H9 (cell line): Measurements from ENCODE around the gene C16orf78. TPM values are rescaled to one million over a fixed set of nuclear protein-coding genes. Genes with fewer than 3 reads are reported as not detected.

ENCODE experiments used
- DNase-seq: peaks from one replicate; pipeline ENCODE4 v3.0.0-alpha.2; 2017
- H2AFZ ChIP-seq: one replicate; pipeline ENCODE4 v1.6.1; 2013; ENCODE audit warnings: mild to moderate bottlenecking, low read length, control low read depth, moderate library complexity
- H2AK5ac ChIP-seq: 2 replicates; pipeline ENCODE4 v1.6.1; 2013; ENCODE audit warnings: low read length, control low read depth, mixed read lengths; ENCODE audit not compliant: insufficient read length
- H2BK120ac ChIP-seq: one replicate; pipeline ENCODE4 v1.6.1; 2013; ENCODE audit warnings: low read depth, mild to moderate bottlenecking, low read length, control low read depth, inconsistent platforms; ENCODE audit not compliant: poor library complexity, severe bottlenecking
- H2BK12ac ChIP-seq: 2 replicates; pipeline ENCODE4 v1.6.1; 2013; ENCODE audit warnings: low read length, control low read depth, mixed read lengths, low read depth; ENCODE audit not compliant: insufficient read length
- H2BK15ac ChIP-seq: 2 replicates; pipeline ENCODE4 v1.6.1; 2013; ENCODE audit warnings: low read depth, low read length, control low read depth
- H2BK20ac ChIP-seq: one replicate; pipeline ENCODE4 v1.6.1; 2013; ENCODE audit warnings: low read depth, mild to moderate bottlenecking, low read length, control low read depth, inconsistent platforms; ENCODE audit not compliant: poor library complexity, severe bottlenecking
- H2BK5ac ChIP-seq: 2 replicates; pipeline ENCODE4 v1.6.1; 2013; ENCODE audit warnings: low read length, control low read depth, mixed read lengths; ENCODE audit not compliant: insufficient read length
- H3K14ac ChIP-seq: 2 replicates; pipeline ENCODE4 v1.6.1; 2013; ENCODE audit warnings: low read length, control low read depth; ENCODE audit not compliant: insufficient read depth
- H3K18ac ChIP-seq: 2 replicates; pipeline ENCODE4 v1.6.1; 2013; ENCODE audit warnings: low read depth, mild to moderate bottlenecking, mixed read lengths, low read length, control low read depth; ENCODE audit not compliant: insufficient read length
- H3K23ac ChIP-seq: 2 replicates; pipeline ENCODE4 v1.6.1; 2013; ENCODE audit warnings: low read length, control low read depth, mixed read lengths, low read depth; ENCODE audit not compliant: insufficient read length
- H3K23me2 ChIP-seq: 2 replicates; pipeline ENCODE4 v1.6.1; 2013; ENCODE audit warnings: low read depth, mild to moderate bottlenecking, mixed read lengths, low read length, control low read depth; ENCODE audit not compliant: insufficient read length, poor library complexity, severe bottlenecking
- H3K27ac ChIP-seq: 2 replicates; pipeline ENCODE4 v1.5.1; 2013; ENCODE audit warnings: low read length, control low read depth, mixed read lengths, low read depth; ENCODE audit not compliant: insufficient read length
- H3K27me3 ChIP-seq: 2 replicates; pipeline ENCODE4 v1.6.1; 2013; ENCODE audit warnings: low read length, control low read depth, inconsistent platforms; ENCODE audit not compliant: insufficient read depth
- H3K4ac ChIP-seq: 2 replicates; pipeline ENCODE4 v1.6.1; 2013; ENCODE audit warnings: low read depth, mild to moderate bottlenecking, control low read depth, inconsistent platforms, low read length, moderate library complexity
- H3K4me1 ChIP-seq: 2 replicates; pipeline ENCODE4 v1.6.1; 2013; ENCODE audit warnings: low read length, control low read depth, inconsistent platforms; ENCODE audit not compliant: insufficient read depth
- H3K4me2 ChIP-seq: 2 replicates; pipeline ENCODE4 v1.6.1; 2013; ENCODE audit warnings: low read length, control low read depth, mixed read lengths; ENCODE audit not compliant: insufficient read length, insufficient read depth
- H3K56ac ChIP-seq: 2 replicates; pipeline ENCODE4 v1.6.1; 2013; ENCODE audit warnings: low read depth, mild to moderate bottlenecking, mixed read lengths, low read length, control low read depth; ENCODE audit not compliant: insufficient read length
- H3K79me1 ChIP-seq: 2 replicates; pipeline ENCODE4 v1.6.1; 2013; ENCODE audit warnings: low read depth, mild to moderate bottlenecking, moderate library complexity, low read length, control low read depth, inconsistent platforms; ENCODE audit not compliant: insufficient read depth, poor library complexity, severe bottlenecking
- H3K79me2 ChIP-seq: 2 replicates; pipeline ENCODE4 v1.6.1; 2013; ENCODE audit warnings: low read length, control low read depth, inconsistent platforms; ENCODE audit not compliant: insufficient read depth
- H3K9ac ChIP-seq: 2 replicates; pipeline ENCODE4 v1.6.1; 2013; ENCODE audit warnings: low read length, control low read depth, mixed read lengths; ENCODE audit not compliant: insufficient read length; ENCODE audit errors: extremely low read depth
- H3K9me3 ChIP-seq: one replicate; pipeline ENCODE4 v1.6.1; 2013; ENCODE audit warnings: low read depth, low read length, inconsistent platforms; ENCODE audit not compliant: control insufficient read depth
- H3T11ph ChIP-seq: one replicate; pipeline ENCODE4 v1.6.1; 2013; ENCODE audit warnings: mild to moderate bottlenecking, low read length, control low read depth, inconsistent platforms
- H4K20me1 ChIP-seq: one replicate; pipeline ENCODE4 v1.6.1; 2013; ENCODE audit not compliant: control insufficient read depth, insufficient read length, insufficient read depth
- H4K5ac ChIP-seq: 2 replicates; pipeline ENCODE4 v1.6.1; 2013; ENCODE audit warnings: low read depth, mild to moderate bottlenecking, mixed read lengths, low read length, control low read depth; ENCODE audit not compliant: insufficient read length
- H4K8ac ChIP-seq: replicated peaks from 2 replicates; pipeline ENCODE4 v1.6.1; 2013; ENCODE audit warnings: low read length, control low read depth, mixed read lengths, low read depth; ENCODE audit not compliant: insufficient read length
- H4K91ac ChIP-seq: 2 replicates; pipeline ENCODE4 v1.6.1; 2013; ENCODE audit warnings: low read depth, mild to moderate bottlenecking, moderate library complexity, mixed read lengths, low read length, control low read depth; ENCODE audit not compliant: insufficient read length
- H3K27ac Mint-ChIP-seq, 3 experiments: 2 replicates in 2 of 3; 3 replicates in 1 of 3; pipeline ENCODE4 v1.8.0; 2020 to 2021; ENCODE audit warnings: mixed read lengths in 3 of 3, mild to moderate bottlenecking in 1 of 3, moderate library complexity in 1 of 3
- H3K27me3 Mint-ChIP-seq: 2 replicates; pipeline ENCODE4 v1.8.0; 2021; ENCODE audit warnings: low read depth, mild to moderate bottlenecking, moderate library complexity, mixed read lengths
- H3K36me3 Mint-ChIP-seq, 3 experiments: 2 replicates in 2 of 3; 3 replicates in 1 of 3; pipeline ENCODE4 v1.8.0; 2020 to 2021; ENCODE audit warnings: low read depth in 3 of 3, mixed read lengths in 3 of 3; ENCODE audit not compliant: insufficient read depth in 1 of 3
- H3K4me1 Mint-ChIP-seq, 2 experiments: 2 replicates each; pipeline ENCODE4 v1.8.0; 2020; ENCODE audit warnings: mixed read lengths in 2 of 2
- H3K4me3 Mint-ChIP-seq, 2 experiments: 2 replicates in 1 of 2; 3 replicates in 1 of 2; pipeline ENCODE4 v1.8.0; 2020 to 2021; ENCODE audit warnings: mild to moderate bottlenecking in 2 of 2, mixed read lengths in 2 of 2, moderate library complexity in 1 of 2
- H3K9me3 Mint-ChIP-seq, 2 experiments: 2 replicates in 1 of 2; 3 replicates in 1 of 2; pipeline ENCODE4 v1.8.0; 2020; ENCODE audit warnings: mild to moderate bottlenecking in 2 of 2, mixed read lengths in 2 of 2, moderate library complexity in 1 of 2
- CTCF ChIP-seq: fragments of 200-600 bp; sonication (generic); conservative IDR thresholded peaks from 3 replicates; pipeline ENCODE4 v1.8.0; 2021; ENCODE audit warnings: antibody characterized with exemption, mild to moderate bottlenecking
- WGBS: extraction: QIAGEN DNeasy Blood & Tissue Kit; methylation state at CpG from one replicate; pipeline ENCODE4 v1.1.7; 2013; ENCODE audit warnings: missing lambda C conversion rate, low lambda C conversion rate, mixed read lengths; ENCODE audit not compliant: insufficient read length; ENCODE audit errors: extremely low coverage; 5-methylcytosine and 5-hydroxymethylcytosine counted together
- total RNA-seq: library from RNA; stranded (reverse); gene quantifications from 2 replicates; pipeline ENCODE4 v1.2.1, GENCODE V29; 2021

Gene C16orf78
- total RNA-seq, 1 experiment from 2014 or later = not detected

GRCh38 chr16:49324703-49325102 is 48.9 kb upstream of the C16orf78 start:
- no peak overlapping the region for H3K27ac Mint-ChIP-seq
- no peaks in the 10 kb centered on the region for H3K4me1 Mint-ChIP-seq
- Histone ChIP-seq H4K8ac (no peak overlapping the region), H3K4me1 (no peaks in the 10 kb centered on the region), H2BK12ac (no peak overlapping the region), H4K20me1 (no peaks in the 10 kb centered on the region), H2BK20ac (no peak overlapping the region), H2BK120ac (no peak overlapping the region), H4K91ac (no peak overlapping the region), H3K23me2 (no peaks in the 10 kb centered on the region), H3K79me1 (no peaks in the 10 kb centered on the region), H3T11ph (no peak overlapping the region), H3K27ac (no peak overlapping the region), H3K4ac (no peak overlapping the region), H3K4me2 (no peak overlapping the region), H3K79me2 (no peaks in the 10 kb centered on the region), H3K27me3 (no peaks in the 10 kb centered on the region), H3K9me3 (no peaks in the 10 kb centered on the region), H3K56ac (no peak overlapping the region), H2BK5ac (no peak overlapping the region), H4K5ac (no peak overlapping the region), H3K23ac (no peak overlapping the region), H2BK15ac (no peak overlapping the region), H3K18ac (no peak overlapping the region), H2AK5ac (no peak overlapping the region), H3K14ac (no peak overlapping the region), H3K9ac (no peak overlapping the region), H2AFZ (no peak overlapping the region)
- H3K4me3 Mint-ChIP-seq = no peak overlapping the region
- no peak for DNase-seq
- peaks cover 4 to 7% of the 10 kb centered on the region in 2 experiments; a peak in 4 of 5 replicates for H3K9me3 Mint-ChIP-seq
- H3K27me3 Mint-ChIP-seq = no peaks in the 10 kb centered on the region; the same call in 1 of the 2 replicates
- H3K36me3 Mint-ChIP-seq = no peaks in the 10 kb centered on the region; a peak in 1 of 7 replicates
- no CpG with 5 or more reads among the region's 9 CpGs for WGBS
- TF ChIP-seq CTCF = no peak
